Smooth muscle cell of trachea (primary cell): ENCODE results near the gene MAP3K7CL. TPM values are rescaled to one million over a fixed set of nuclear protein-coding genes. Genes with fewer than 3 reads are reported as not detected.

Experiments
- total RNA-seq: library from RNA; depleted of rRNA; stranded (reverse); fragments of >200 nt; gene quantifications from 2 replicates; pipeline ENCODE4 v1.2.1, GENCODE V29; 2014

Gene MAP3K7CL, protein sequence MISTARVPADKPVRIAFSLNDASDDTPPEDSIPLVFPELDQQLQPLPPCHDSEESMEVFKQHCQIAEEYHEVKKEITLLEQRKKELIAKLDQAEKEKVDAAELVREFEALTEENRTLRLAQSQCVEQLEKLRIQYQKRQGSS
- total RNA-seq, result 22.7 and 23.3 TPM in 2 replicates

DNA sequence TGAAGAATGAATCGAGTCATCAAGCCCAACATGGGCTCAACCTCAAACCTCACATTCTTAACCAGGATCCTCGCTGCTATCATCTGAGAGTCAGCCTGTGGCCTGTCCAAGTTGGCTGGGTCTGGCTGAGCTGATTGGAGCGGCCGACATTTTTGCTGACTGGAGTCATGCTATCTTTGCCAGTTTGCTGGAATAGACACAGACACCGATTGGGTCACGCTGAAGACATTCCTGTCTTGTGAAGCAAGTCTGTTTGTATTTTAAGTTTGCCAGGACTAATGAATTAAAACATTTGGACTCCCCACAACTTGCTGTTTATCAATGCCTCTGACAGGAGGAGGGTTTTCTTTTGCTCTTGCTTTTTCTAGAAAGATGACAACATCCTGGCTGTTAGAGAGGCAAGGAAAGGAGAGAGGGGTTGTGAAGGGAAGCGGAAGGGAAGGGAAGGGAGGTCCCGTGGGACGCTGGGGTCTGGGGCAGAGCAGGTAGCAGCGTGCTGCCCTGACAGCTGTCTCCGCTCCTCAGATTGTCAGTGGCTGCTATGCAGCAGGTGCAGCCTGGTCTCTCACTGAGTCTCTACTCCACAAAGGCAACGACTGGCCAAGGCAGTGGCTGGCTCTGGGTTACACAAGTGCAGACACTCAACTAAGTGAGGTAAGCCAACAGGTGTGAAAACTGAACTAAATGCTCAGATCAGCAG is at the start of gene MAP3K7CL:
TSS of gene MAP3K7CL (plus strand) at position 375 of the 700 bp plus-strand sequence. CDS start 2,701 bp downstream, outside the sequence.

Other genes with a start within 250 kb of the MAP3K7CL start
- 23.7 and 35.9 TPM in 2 replicates for gene LTN1, start 137.8 kb upstream of the MAP3K7CL start, total RNA-seq
- gene RWDD2B, start 111.3 kb upstream of the MAP3K7CL start, total RNA-seq, result 17.4 and 22.7 TPM in 2 replicates
- 27.1 and 50.6 TPM in 2 replicates for gene USP16, start 106.0 kb upstream of the MAP3K7CL start, total RNA-seq
- gene CCT8, start 57.0 kb upstream of the MAP3K7CL start, total RNA-seq, result 193 and 266 TPM in 2 replicates
- gene BACH1, start 168.3 kb downstream of the MAP3K7CL start, total RNA-seq, result 75.2 and 95.8 TPM in 2 replicates